Stimulated activated CD4-positive, alpha-beta T cell treated with anti-CD3 and anti-CD28 coated beads, Interleukin-15, amount 100 ng/mL, for 24 hours (primary cell): ENCODE results near the gene TRAPPC14.

ENCODE experiments used
- DNase-seq: peaks from one replicate; pipeline ENCODE4 v3.0.0-alpha.2; 2020

Gene TRAPPC14

DNA sequence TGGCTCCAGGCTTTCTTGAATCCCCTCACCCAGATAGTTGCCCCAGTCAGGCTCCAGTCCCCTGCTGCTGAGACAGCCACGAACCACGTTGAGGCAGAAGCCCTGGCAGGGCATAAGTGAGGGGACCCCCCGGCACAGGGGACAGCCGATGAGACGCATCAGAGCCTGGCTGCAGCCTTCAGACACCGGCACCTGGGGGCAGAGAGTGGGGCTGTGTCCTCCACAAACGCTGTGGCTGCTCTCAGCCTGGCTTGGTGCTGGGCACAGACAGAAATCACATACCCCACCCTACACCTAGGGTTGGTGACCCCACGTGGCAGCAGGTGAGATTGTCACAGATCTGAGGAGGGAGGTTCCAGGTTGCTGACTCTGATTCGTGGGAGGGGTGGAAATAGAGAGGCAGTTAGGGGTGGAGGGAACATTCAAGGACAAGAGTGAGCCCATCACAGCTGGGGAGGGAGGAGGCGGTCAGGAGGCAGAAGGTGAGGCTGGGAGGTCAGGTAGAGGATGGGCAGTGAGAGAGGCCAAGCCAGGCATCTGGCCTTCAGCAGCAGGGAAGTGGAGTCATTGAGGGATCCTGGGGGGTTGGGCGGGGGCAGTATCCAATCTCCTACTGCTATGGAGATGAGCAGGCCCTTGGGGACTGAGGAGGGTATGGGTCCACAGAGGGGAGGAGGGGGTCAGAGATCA, 15.4 kb upstream of the TRAPPC14 start:
- DNase-seq = no peak

- DNase-seq = no peak
Observed at GRCh38 chr7:100171840-100172239, 13.3 kb upstream of the TRAPPC14 start.

GRCh38 chr7:100171087-100171681, 12.7 kb upstream of the TRAPPC14 start:
- DNase-seq = peak; percentile 45

DNA sequence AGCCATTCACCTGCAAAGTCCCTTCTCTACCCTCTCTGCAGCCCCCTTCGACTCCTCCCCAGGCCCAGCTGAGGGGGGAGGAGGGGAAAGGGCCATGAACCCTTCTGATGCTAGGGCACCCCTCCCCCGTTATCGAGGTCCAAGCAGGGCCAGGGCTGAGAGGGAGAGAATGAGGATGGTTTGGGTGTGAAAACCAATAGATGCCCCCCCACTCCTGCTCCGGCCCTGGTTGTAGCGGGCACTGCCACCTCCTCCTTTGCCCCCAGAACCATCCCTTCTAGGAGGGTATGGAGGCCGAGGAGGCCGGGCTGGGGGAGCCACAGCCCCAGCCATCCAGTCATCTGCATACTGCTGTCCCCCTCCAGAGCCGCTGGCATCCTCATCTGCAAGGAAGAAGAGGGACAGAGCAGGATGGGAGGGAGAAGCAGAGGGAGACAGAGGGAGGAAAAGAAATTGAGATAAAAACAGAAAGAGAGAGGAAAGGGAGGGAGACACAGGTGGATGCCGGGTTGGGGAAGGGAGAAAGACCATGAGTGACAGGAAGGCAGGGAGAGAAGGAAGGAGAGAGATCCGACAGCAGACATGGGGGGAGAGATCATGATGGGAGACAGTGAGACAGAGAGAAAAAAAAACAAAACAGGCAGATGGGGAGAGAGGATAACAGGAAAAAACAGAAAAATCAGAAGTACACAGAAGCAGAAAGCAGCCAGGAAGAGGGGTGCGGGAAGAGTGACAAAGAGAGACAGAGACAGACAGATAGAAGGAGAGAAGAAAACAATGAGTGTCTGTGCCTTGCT, 11.8 kb upstream of the TRAPPC14 start:
- no peak for DNase-seq

GRCh38 chr7:100169147-100169850, 10.8 kb upstream of the TRAPPC14 start:
- peak; percentile 42 for DNase-seq

DNA sequence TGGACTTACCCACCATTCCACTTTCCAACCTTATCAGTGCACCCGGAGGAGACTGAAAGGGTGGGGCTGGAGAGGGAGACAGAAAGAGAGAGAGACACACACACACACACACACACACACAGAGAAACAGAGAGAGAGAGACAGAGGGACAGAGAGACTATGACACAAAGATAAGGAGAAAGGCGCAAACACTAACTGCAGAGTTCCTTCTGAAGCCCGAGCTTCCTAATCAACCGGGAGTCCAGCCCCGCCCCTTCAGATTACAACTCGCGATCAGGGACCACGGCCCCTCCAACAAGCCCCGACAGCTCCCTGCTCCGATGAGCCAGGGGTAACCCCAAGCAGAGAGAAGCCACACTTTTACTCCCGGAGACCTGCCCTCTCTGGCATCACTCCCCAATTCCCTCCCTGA, 9.4 kb upstream of the TRAPPC14 start:
- DNase-seq = peak; percentile 36

DNA sequence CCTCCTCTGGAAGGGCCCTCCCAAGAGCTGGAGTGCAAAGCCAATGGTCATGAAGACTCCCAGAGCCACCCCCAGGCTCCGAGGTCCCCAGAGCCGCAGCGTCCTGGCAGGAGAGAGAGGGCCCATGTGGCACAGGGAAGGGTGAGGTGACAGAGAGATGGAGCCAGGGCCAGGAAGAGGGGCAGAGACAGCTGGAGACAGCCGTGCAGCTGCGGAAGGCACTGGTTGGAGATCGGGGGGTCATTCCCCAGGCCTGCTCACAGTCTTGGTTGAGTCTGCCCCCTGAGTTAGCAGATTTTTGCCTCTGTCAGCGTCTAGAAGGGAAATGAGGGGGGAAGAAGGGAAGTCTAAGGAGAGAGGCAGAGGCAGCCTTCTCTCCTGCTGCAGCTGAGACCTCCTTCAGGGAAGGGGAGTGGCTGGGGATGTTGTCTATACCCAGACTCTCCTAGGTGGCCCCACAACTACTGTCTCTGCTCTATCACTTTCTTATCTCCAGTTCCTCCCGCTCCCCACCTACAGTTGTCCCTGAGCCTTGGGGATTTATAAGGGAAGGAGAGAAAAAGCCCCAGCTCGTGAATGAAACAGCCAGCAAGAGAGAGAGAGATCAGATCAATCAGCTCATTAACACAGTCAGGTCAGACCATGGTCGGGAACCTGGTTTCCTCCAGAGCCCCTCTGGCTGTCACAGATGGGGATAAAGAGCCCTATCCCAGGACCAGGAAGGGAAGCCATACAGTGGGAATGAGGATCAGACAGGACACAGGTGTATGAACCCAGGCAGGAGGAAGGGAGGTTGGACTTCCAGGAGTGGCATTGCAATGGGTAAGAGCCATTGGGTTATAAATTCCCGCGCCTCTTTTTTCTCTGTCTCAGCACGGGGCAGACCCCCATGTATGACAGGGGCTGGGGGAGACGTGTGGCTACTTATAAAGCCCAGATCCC, 8.7 kb upstream of the TRAPPC14 start:
- no peak for DNase-seq

GRCh38 chr7:100166317-100166940, 7.9 kb upstream of the TRAPPC14 start:
- peak; percentile 61 for DNase-seq

DNA sequence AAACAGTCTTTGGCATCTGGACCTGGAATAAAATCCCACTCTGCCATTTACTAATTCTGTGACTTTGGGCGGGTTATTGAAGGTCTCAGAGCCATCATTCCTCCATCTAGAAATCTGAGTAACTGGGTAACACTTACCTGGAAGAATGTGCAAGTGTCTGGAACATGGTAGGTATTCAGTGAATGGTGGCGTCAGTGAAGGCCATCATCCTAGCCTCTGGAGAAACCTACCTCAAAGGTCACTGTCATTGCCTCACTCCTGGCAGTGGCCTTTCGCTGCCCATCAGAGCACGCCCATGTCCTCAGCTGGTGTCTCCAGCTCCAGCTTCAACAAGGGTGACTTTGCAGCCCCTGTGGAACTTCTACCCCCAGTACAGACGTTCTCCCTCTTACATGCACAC, 5.3 kb upstream of the TRAPPC14 start:
- no peak for DNase-seq

GRCh38 chr7:100163006-100163531, 4.5 kb upstream of the TRAPPC14 start:
- DNase-seq = no peak

DNA sequence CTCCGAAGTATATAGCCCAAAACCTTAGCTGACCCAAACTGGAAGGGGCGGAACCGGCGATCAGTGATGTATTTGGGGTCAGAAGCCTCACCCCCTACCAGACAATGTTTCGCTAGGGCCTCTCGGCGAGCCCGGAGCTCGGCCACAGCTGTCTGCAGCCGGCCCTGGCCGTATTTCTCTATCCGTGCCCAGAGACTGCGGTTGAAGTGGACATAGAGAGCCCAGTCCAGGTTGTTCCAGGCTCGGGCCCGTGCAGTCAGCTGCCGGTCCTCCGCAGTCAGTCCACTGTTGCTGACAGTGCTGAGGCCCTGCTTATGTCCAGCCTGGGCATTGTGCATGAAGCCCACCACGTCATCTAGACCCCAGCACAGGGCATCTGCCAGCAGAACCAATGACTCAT, 1.5 kb upstream of the TRAPPC14 start:
- DNase-seq = no peak

DNA sequence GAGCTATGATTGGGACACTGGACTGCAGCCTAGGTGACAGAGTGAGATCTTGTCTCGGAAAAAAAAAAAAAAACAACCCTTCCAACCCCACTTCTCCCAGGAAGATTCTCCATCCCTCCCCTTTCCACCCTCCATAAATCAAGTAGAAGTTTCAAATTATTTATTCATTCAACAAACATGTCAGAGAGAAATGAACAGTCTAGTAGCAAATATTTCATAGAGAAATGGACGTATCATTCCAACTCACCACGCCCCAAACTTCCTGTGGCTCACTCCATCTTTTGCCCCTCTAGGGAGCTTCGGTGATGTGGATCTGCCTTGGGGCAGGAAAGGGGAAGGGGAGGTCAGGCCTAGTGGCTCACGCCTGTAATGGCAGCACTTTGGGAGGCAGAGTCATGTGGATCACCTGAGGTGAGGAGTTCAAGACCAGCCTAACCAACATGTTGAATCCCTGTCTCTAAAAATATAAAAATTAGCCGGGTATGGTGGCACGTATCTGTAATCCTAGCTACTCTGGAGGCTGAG, 638 bp upstream of the TRAPPC14 start:
- DNase-seq = no peak

GRCh38 chr7:100157334-100158228, 942 bp downstream of the TRAPPC14 start:
- DNase-seq = no peak

DNA sequence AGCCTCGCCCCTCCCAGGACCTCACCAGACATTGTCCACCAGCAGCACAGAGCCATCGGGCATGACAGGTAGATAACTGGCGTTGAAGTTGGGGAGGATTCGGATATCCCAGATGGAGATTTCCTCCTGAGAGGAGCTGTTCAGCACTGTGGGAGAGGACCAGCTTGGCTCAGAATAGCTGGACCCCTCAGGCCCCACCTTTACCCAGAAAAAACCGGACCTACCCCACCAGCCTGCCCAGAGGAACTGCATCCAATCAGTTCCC, 1.5 kb downstream of the TRAPPC14 start:
- no peak for DNase-seq

- DNase-seq = no peak
Observed at GRCh38 chr7:100156331-100157068, 2.0 kb downstream of the TRAPPC14 start.

DNA sequence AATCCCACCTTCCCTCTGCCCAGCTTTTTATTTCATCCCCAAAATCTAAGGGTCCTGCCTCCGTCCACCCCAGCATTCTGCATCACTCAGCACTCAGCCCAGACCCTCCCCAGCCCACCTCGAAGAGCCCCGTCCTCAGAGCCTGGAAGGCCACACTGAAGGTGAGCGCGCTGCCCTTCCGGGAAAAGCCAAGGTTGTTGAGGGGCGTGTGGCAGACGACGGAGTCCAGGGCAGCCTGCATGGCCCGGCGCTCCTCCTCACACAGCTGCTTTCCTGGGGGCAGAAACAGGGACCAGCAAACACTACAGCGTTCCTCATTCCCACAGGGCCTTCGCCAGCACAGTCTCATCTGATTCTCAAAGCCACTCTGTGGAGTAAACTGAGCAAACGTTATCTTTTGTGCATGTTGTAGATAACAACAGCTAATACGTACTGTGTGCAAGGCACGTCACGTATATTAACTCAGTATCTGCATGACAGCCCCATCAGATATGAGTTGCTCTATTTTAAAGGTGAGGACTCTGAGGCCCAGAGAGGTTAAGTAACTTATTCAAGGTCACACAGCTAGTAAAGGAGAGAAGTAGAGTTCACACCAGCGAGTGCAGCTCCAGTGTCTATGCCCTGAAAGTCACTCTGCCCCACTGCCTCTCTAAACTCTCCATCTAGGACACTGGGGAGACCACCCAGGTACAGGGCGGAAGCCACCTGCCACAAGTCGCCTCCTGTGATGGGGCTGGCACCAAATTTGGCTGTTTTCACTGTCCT, 2.8 kb downstream of the TRAPPC14 start:
- DNase-seq = no peak

DNA sequence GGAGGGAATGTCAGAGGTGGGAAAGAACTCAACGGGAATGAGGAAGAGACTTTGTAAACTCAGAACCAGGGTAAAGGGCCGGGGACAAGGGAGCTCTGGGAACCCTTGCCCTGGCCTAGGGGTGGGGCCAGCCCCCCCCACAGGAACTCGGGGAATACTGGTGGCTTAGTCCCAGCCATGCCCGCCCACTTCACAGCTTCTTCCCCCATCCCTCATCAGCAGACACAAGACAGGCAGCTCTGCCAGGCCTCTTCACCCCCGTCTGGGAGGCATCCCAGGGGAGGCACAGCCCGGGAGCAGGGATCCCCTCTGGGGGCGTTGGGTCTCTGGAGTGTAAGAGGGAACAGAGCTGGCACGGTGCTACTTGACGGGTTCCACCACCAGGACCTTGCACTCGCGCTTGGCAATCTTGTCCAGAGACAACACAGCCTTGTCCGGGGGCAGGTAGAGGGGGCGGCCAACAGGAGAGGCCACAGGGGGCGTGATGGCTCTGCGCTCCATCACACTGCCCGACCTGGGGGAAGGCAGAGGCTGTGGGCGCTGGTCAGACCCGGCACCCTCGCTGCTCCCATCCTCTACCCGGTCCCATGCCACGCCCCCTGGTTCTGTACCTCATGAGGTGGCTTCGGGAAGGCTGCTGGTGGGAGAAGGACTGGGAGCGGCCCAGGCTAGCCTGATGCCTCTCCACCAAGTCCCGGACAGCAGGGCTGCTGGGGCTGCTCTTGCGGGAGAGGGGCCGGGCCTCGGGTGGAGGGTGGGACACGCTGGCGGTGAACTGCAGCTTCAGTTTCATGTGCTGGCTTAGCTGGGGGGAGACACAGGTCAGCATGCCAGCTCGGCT, 3.7 kb downstream of the TRAPPC14 start:
- DNase-seq = no peak
